Stimulated activated naive CD8-positive, alpha-beta T cell treated with anti-CD3 and anti-CD28 coated beads, Interleukin-15, amount 100 ng/mL, for 72 hours (primary cell): ENCODE data around the gene SCYL2.

Source experiments
- ATAC-seq: fragments of 150-1000 bp; cut with Tn5 transposase; 2 replicates; pipeline ENCODE4 v1.10.0; 2021; ENCODE audit warnings: mild to moderate bottlenecking, moderate library complexity
- DNase-seq, 2 donors: peaks; one replicate each; pipeline ENCODE4 v3.0.0; 2021 to 2022
- H3K27ac Mint-ChIP-seq, 2 donors: one replicate each; pipeline ENCODE4 v1.8.0; 2022; ENCODE audit warnings: mild to moderate bottlenecking in 2 of 2, mixed read lengths in 2 of 2, moderate library complexity in 2 of 2
- H3K27me3 Mint-ChIP-seq: one replicate; pipeline ENCODE4 v1.8.0; 2022; ENCODE audit warnings: mixed read lengths
- H3K4me1 Mint-ChIP-seq: one replicate; pipeline ENCODE4 v1.8.0; 2022; ENCODE audit warnings: mild to moderate bottlenecking, mixed read lengths
- H3K4me3 Mint-ChIP-seq, 2 donors: one replicate each; pipeline ENCODE4 v1.8.0; 2022; ENCODE audit warnings: mild to moderate bottlenecking in 2 of 2, mixed read lengths in 2 of 2, moderate library complexity in 1 of 2
- H3K9me3 Mint-ChIP-seq, 2 donors: one replicate each; pipeline ENCODE4 v1.8.0; 2022; ENCODE audit warnings: mixed read lengths in 2 of 2

Gene SCYL2

GRCh38 chr12:100372853-100373640 lies 106.1 kb downstream of the SCYL2 start:
- DNase-seq (no peak), ATAC-seq (no peak)
- H3K9me3 Mint-ChIP-seq, result no peaks in the 10 kb centered on the region
- H3K4me3 Mint-ChIP-seq, result no peak overlapping the region
- no peak overlapping the region for H3K27ac Mint-ChIP-seq
- no peaks in the 10 kb centered on the region for H3K4me1 Mint-ChIP-seq
- peaks cover 17% of the 10 kb centered on the region for H3K27me3 Mint-ChIP-seq

- no peaks in the 10 kb centered on the region for H3K4me1 Mint-ChIP-seq
These were observed 108.2 kb downstream of the SCYL2 start for GRCh38 chr12:100375038-100375735.

GRCh38 chr12:100376161-100376560 lies 109.2 kb downstream of the SCYL2 start:
- no peak overlapping the region for H3K4me3 Mint-ChIP-seq
- H3K27me3 Mint-ChIP-seq, result peaks cover 9% of the 10 kb centered on the region
- H3K27ac Mint-ChIP-seq, result no peak overlapping the region
- ATAC-seq (no peak), DNase-seq (no peak)
- no peaks in the 10 kb centered on the region for H3K4me1 Mint-ChIP-seq
- H3K9me3 Mint-ChIP-seq, result no peaks in the 10 kb centered on the region

More at GRCh38 chr12:100375038-100375735, 108.2 kb downstream of the SCYL2 start:
- Mint-ChIP-seq H3K9me3 (no peaks in the 10 kb centered on the region), H3K27me3 (peaks cover 9% of the 10 kb centered on the region), H3K4me3 (no peak overlapping the region), H3K27ac (peak overlapping the region in 1 of 2 donors; percentile 14)
- DNase-seq, result no peak
- no peak for ATAC-seq

- H3K4me1 Mint-ChIP-seq, result no peaks in the 10 kb centered on the region
- peaks cover 7% of the 10 kb centered on the region for H3K27me3 Mint-ChIP-seq
- no peaks in the 10 kb centered on the region for H3K9me3 Mint-ChIP-seq
- no peak for DNase-seq
- no peak for ATAC-seq
- H3K27ac Mint-ChIP-seq, result no peak overlapping the region
- H3K4me3 Mint-ChIP-seq, result no peak overlapping the region
These were observed 114.4 kb downstream of the SCYL2 start for GRCh38 chr12:100381379-100381778.

- Mint-ChIP-seq H3K9me3 (no peaks in the 10 kb centered on the region), H3K4me3 (no peak overlapping the region), H3K27me3 (peaks cover 7% of the 10 kb centered on the region), H3K4me1 (no peaks in the 10 kb centered on the region), H3K27ac (no peak overlapping the region)
- DNase-seq (no peak), ATAC-seq (no peak)
These were observed 115.4 kb downstream of the SCYL2 start for GRCh38 chr12:100382338-100382737.

- no peak overlapping the region for H3K27ac Mint-ChIP-seq
- no peaks in the 10 kb centered on the region for H3K4me1 Mint-ChIP-seq
- peaks cover 7% of the 10 kb centered on the region for H3K27me3 Mint-ChIP-seq
- H3K4me3 Mint-ChIP-seq, result no peak overlapping the region
- DNase-seq (no peak), ATAC-seq (no peak)
- no peaks in the 10 kb centered on the region for H3K9me3 Mint-ChIP-seq
These were observed 116.9 kb downstream of the SCYL2 start for GRCh38 chr12:100383586-100384558.

- no peak for ATAC-seq
- no peaks in the 10 kb centered on the region for H3K9me3 Mint-ChIP-seq
- H3K4me1 Mint-ChIP-seq, result no peaks in the 10 kb centered on the region
- no peak overlapping the region for H3K27ac Mint-ChIP-seq
- no peak for DNase-seq
- no peak overlapping the region for H3K4me3 Mint-ChIP-seq
- peaks cover 7% of the 10 kb centered on the region for H3K27me3 Mint-ChIP-seq
These were observed 117.6 kb downstream of the SCYL2 start for GRCh38 chr12:100384559-100384935.

- ATAC-seq, result no peak
- H3K4me1 Mint-ChIP-seq, result no peaks in the 10 kb centered on the region
- no peaks in the 10 kb centered on the region for H3K9me3 Mint-ChIP-seq
- no peak overlapping the region for H3K27ac Mint-ChIP-seq
- DNase-seq, result no peak
- H3K4me3 Mint-ChIP-seq, result no peak overlapping the region
- H3K27me3 Mint-ChIP-seq, result peaks cover 6% of the 10 kb centered on the region
These were observed 121.4 kb downstream of the SCYL2 start for GRCh38 chr12:100388382-100388781.
